Measurements from ENCODE around the gene TBC1D5.

Gene TBC1D5

GRCh38 chr3:17753632-17753992, 11.2 kb upstream of the TBC1D5 start:
- DNase-seq (ENCODE audit: low read depth) = peak; percentile 8
- H3K4me3 ChIP-seq (ENCODE audit: low read length) = no peak overlapping the region
- TF ChIP-seq CTCF (conservative IDR thresholded peaks at IDR 0.05; ENCODE audit: low read length) = no peak

- peak; percentile 40 for DNase-seq (ENCODE audit: low read depth)
- no peak overlapping the region for H3K4me3 ChIP-seq (ENCODE audit: low read length)
- no peak for TF ChIP-seq CTCF (conservative IDR thresholded peaks at IDR 0.05; ENCODE audit: low read length)
These were observed 10.6 kb upstream of the TBC1D5 start for GRCh38 chr3:17752876-17753631.

- H3K4me3 ChIP-seq (ENCODE audit: low read length) = no peak overlapping the region
- DNase-seq (ENCODE audit: low read depth) = peak; percentile 77
- TF ChIP-seq CTCF (conservative IDR thresholded peaks at IDR 0.05; ENCODE audit: low read length) = no peak
These were observed 10.0 kb upstream of the TBC1D5 start for GRCh38 chr3:17752436-17752835.

GRCh38 chr3:17749705-17750293, 7.4 kb upstream of the TBC1D5 start:
- no peak for DNase-seq (ENCODE audit: low read depth)
- peak overlapping the region; percentile 14 for H3K4me3 ChIP-seq (ENCODE audit: low read length)
- TF ChIP-seq CTCF (conservative IDR thresholded peaks at IDR 0.05; ENCODE audit: low read length) = no peak

- TF ChIP-seq CTCF (conservative IDR thresholded peaks at IDR 0.05; ENCODE audit: low read length) = no peak
- DNase-seq (ENCODE audit: low read depth) = no peak
- H3K4me3 ChIP-seq (ENCODE audit: low read length) = no peak overlapping the region
These were observed 6.8 kb upstream of the TBC1D5 start for GRCh38 chr3:17749281-17749680.

GRCh38 chr3:17747890-17748247, 5.4 kb upstream of the TBC1D5 start:
- no peak overlapping the region for H3K4me3 ChIP-seq (ENCODE audit: low read length)
- no peak for DNase-seq (ENCODE audit: low read depth)
- no peak for TF ChIP-seq CTCF (conservative IDR thresholded peaks at IDR 0.05; ENCODE audit: low read length)

Measured in AG10803 (cell line).